Upper lobe of left lung (tissue), 6 donors: ENCODE results near the gene ZBTB46. TPM values are rescaled to one million over a fixed set of nuclear protein-coding genes. Genes with fewer than 3 reads are reported as not detected.
"Not testable (repeated sequence)": the region's sequence is repeated elsewhere in the genome, so short reads cannot be mapped to it uniquely, and the experiment has no call there.

ENCODE experiments used
- ATAC-seq, 2 donors: fragments of 200-7000 bp; cut with Tn5 transposase; one replicate each; pipeline ENCODE4 v1.9.1; 2022; ENCODE audit warnings: mild to moderate bottlenecking in 2 of 2, moderate library complexity in 2 of 2; ENCODE audit not compliant: low FRiP score in 2 of 2
- DNase-seq, 2 donors: peaks; one replicate each; pipeline ENCODE4 v3.0.0-alpha.2; 2019 to 2020
- H3K27ac ChIP-seq, 4 donors: fragments of 200-600 bp; sonication (generic); one replicate each; pipeline ENCODE4 v1.5.1; 2016 to 2019
- H3K27me3 ChIP-seq, 4 donors: fragments of 200-600 bp; sonication (generic); one replicate each; pipeline ENCODE4 v1.5.1; 2017 to 2019
- H3K36me3 ChIP-seq, 4 donors: fragments of 200-600 bp; sonication (generic); one replicate each; pipeline ENCODE4 v1.5.1; 2016 to 2019
- H3K4me1 ChIP-seq, 4 donors: fragments of 200-600 bp; sonication (generic); one replicate each; pipeline ENCODE4 v1.5.1; 2018 to 2019
- H3K4me3 ChIP-seq, 4 donors: fragments of 200-600 bp; sonication (generic); one replicate each; pipeline ENCODE4 v1.5.1; 2017 to 2019; ENCODE audit warnings: mild to moderate bottlenecking in 2 of 4, moderate library complexity in 1 of 4
- H3K9me3 ChIP-seq, 4 donors: fragments of 200-600 bp; sonication (generic); one replicate each; pipeline ENCODE4 v1.5.1; 2018 to 2019
- EP300 ChIP-seq, 4 donors: sonication (generic); formaldehyde crosslinking; IDR thresholded peaks; one replicate each; pipeline ENCODE4 v1.5.1; 2017; ENCODE audit warnings: antibody characterized with exemption in 4 of 4, control low read depth in 2 of 4
- POLR2A ChIP-seq, 4 donors: fragments of 450-650 bp; IDR thresholded peaks; one replicate each; pipeline ENCODE4 v1.5.1; 2016 to 2017; ENCODE audit warnings: antibody characterized with exemption in 4 of 4, mild to moderate bottlenecking in 2 of 4
- POLR2AphosphoS5 ChIP-seq, 2 donors: sonication (generic); formaldehyde crosslinking; IDR thresholded peaks; one replicate each; pipeline ENCODE4 v1.5.1; 2017; ENCODE audit warnings: antibody characterized with exemption in 2 of 2
- WGBS, 2 donors: methylation state at CpG; one replicate each; pipeline ENCODE4 v1.1.5; 2017 to 2018; 5-methylcytosine and 5-hydroxymethylcytosine counted together
- total RNA-seq, 6 donors: library from RNA; depleted of rRNA in 4 of 6; stranded (reverse); fragments of >200 nt in 4 of 6; gene quantifications; one replicate each; pipeline versions ENCODE4 v1.1.0 to v1.2.1, GENCODE V29; 2016 to 2021
- TF ChIP-seq, protein P1 (sequence below), 6 experiments: fragments of 450-650 bp in 4 of 6; fragments of 200-600 bp in 2 of 6; sonication (generic) in 2 of 6; IDR thresholded peaks; one replicate each; pipeline ENCODE4 v1.5.1; 2016 to 2019; ENCODE audit warnings: antibody characterized with exemption in 6 of 6
- donor health status: DM: no; HTN: no; CAD: no; lungs with moderate emphysema.
- donor health status: DM: no; HTN: yes; CAD: no; lungs with severe emphysema.

ZBTB46 gene
- total RNA-seq, 6 donors from 2014 or later: 7.6 to 25.3 (median 11.6) TPM

DNA sequence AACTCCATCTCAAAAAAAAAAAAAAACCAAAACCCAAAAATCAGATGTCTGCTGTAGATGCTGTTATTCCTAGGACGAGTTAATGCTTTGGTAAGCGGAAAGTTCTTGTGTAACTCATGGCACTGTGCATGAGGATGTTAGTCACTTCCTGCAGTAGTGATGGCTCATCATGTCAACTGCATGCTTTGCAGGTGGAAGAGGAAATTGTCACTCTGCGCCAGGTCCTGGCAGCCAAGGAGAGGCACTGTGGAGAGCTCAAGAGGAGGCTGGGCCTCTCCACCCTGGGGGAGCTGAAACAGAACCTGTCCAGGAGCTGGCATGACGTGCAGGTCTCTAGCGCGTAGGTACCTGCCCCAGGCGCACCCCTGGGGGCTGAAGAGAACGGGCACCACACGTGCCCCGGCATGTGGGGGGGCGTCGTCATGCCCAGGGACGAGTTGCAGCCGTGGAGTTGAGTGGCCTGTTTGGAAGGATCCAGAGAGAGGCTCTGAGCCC is 42.5 kb upstream of the ZBTB46 start:
- TF ChIP-seq EP300 (IDR thresholded peaks at IDR 0.05) (peak in 3 of 4 donors; percentile 32 to 97 (median 75)), POLR2AphosphoS5 (IDR thresholded peaks at IDR 0.05) (peak; percentile 88 to 96), POLR2A (IDR thresholded peaks at IDR 0.05) (peak in 1 of 4 donors; percentile 56)
- TF ChIP-seq, protein P1, sequence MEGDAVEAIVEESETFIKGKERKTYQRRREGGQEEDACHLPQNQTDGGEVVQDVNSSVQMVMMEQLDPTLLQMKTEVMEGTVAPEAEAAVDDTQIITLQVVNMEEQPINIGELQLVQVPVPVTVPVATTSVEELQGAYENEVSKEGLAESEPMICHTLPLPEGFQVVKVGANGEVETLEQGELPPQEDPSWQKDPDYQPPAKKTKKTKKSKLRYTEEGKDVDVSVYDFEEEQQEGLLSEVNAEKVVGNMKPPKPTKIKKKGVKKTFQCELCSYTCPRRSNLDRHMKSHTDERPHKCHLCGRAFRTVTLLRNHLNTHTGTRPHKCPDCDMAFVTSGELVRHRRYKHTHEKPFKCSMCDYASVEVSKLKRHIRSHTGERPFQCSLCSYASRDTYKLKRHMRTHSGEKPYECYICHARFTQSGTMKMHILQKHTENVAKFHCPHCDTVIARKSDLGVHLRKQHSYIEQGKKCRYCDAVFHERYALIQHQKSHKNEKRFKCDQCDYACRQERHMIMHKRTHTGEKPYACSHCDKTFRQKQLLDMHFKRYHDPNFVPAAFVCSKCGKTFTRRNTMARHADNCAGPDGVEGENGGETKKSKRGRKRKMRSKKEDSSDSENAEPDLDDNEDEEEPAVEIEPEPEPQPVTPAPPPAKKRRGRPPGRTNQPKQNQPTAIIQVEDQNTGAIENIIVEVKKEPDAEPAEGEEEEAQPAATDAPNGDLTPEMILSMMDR (IDR thresholded peaks at IDR 0.05): no peak
- Histone ChIP-seq H3K4me1 (peaks cover 0 to 12% (median 8%) of the 10 kb centered on the region in 4 donors), H3K27ac (peak overlapping the region; percentile 77 to 86 (median 82)), H3K4me3 (peak overlapping the region in 1 of 4 donors; percentile 19), H3K9me3 (no peaks in the 10 kb centered on the region), H3K27me3 (no peaks in the 10 kb centered on the region), H3K36me3 (peaks cover 28 to 95% (median 83%) of the 10 kb centered on the region in 4 donors)
- peak; percentile 77 to 79 for DNase-seq
- WGBS, 2 donors: 63 to 69% methylated on average over 7 to 14 of the region's 14 CpGs
- ATAC-seq: peak; percentile 75 to 90

DNA sequence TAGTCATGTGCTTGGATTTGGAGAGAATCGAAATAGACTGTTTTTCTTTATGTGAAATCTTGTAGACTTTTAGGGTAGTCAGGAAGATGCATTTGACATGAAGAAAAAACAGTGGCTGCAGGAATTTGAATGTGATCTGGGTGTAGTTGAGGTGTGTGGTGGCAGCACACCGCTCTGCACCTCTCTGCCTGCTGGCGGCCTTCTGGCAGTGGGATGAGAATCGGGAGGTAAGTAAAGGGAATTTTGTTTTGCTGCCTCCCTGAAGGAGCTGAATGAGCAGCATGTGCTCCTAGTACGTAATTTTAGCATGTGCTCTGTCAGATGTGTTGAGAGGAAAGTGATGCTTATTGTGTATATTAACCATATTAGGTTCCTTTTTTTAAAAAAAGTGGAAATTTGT is 37.2 kb upstream of the ZBTB46 start:
- TF ChIP-seq, protein P1 (IDR thresholded peaks at IDR 0.05): no peak
- TF ChIP-seq POLR2AphosphoS5 (IDR thresholded peaks at IDR 0.05): no peak
- TF ChIP-seq EP300 (IDR thresholded peaks at IDR 0.05): no peak
- TF ChIP-seq POLR2A (IDR thresholded peaks at IDR 0.05): no peak
- Histone ChIP-seq H3K4me1 (peaks cover 27 to 34% (median 32%) of the 10 kb centered on the region in 4 donors), H3K27ac (no peak overlapping the region), H3K9me3 (no peaks in the 10 kb centered on the region), H3K27me3 (no peaks in the 10 kb centered on the region), H3K4me3 (no peak overlapping the region), H3K36me3 (peaks cover 14 to 49% (median 36%) of the 10 kb centered on the region in 4 donors)
- ATAC-seq: no peak
- DNase-seq: no peak
- 94 to 95% methylated on average over 5 of the region's 5 CpGs for WGBS, 2 donors

DNA sequence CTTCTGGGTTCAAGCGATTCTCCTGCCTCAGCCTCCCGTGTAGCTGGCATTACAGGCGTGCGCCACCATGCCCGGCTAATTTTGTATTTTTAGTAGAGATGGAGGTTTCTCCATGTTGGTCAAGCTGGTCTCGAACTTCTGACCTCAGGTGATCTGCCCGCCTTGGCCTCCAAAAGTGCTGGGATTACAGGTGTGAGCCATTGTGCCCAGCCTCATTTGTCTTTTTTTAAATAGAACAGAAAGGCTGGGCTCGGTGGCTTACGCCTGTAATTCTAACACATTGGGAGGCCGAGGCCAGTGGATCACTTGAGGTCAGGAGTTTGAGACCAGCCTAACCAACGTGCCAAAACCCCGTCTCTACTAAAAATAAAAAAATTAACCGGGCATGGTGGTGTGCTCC is 36.0 kb upstream of the ZBTB46 start:
- ATAC-seq, H3K9me3 ChIP-seq, H3K4me3 ChIP-seq, DNase-seq, H3K27me3 ChIP-seq, H3K27ac ChIP-seq: not testable (repeated sequence)
- 93 to 95% methylated on average over 13 of the region's 13 CpGs for WGBS, 2 donors
- peaks cover 28 to 44% (median 31%) of the 10 kb centered on the region in 4 donors for H3K4me1 ChIP-seq
- H3K36me3 ChIP-seq: peaks cover 14 to 44% (median 32%) of the 10 kb centered on the region in 4 donors

DNA sequence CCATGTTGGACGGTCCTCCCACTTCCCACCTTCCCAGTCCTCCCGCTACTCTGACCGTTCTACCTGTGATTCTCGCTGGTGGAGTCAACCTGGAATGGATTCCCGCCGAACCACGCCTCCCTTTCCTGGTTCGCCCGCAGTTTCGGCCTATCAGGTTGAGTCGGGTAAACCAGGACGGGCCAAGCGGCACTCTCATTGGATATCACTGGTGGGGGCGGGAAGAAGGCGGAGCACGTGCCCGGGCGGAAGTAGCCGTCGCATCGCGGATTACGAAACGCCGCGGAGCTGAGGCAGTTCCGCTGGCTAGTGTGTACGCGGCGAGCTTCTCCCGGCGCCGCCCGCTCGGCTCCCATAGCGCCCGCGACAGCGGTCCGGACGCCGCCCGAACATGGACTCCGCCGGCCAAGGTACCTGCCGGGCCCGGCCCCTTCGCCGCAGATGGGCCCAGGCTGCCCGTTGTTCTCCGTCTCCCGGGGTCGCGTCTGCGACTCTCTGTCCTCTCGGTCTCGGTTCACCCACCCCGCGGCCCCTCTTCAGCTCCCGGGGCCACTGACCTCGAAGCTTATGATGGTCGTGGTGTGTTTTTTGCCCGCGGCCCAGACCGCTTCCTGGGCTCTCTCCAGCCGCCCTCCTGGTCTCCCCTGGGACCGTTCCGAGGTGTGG is 34.0 kb upstream of the ZBTB46 start, which contains the start of gene TPD52L2:
TSS of gene TPD52L2 (plus strand) at position 293 of the 663 bp plus-strand sequence. CDS start at position 389, 96 bp downstream.
- peaks cover 28 to 56% (median 32%) of the 10 kb centered on the region in 4 donors for H3K4me1 ChIP-seq
- H3K27me3 ChIP-seq: no peaks in the 10 kb centered on the region
- 1 to 2% methylated on average over 39 to 45 of the region's 68 CpGs for WGBS, 2 donors
- H3K9me3 ChIP-seq: no peaks in the 10 kb centered on the region
- peak within 1 kb of the TSS; percentile 93 to 99 (median 97) for H3K27ac ChIP-seq
- peaks cover 10 to 36% (median 29%) of the 10 kb centered on the region in 4 donors for H3K36me3 ChIP-seq
- DNase-seq: peak; percentile 97 to 99
- H3K4me3 ChIP-seq: peak within 1 kb of the TSS; percentile 79 to 92 (median 84)
- TF ChIP-seq, protein P1 (IDR thresholded peaks at IDR 0.05): peak in 1 of 6 experiments; percentile 9
- peak in 1 of 4 donors; percentile 14 for TF ChIP-seq EP300 (IDR thresholded peaks at IDR 0.05)
- peak in 3 of 4 donors; percentile 86 to 95 (median 87) for TF ChIP-seq POLR2A (IDR thresholded peaks at IDR 0.05)
- peak; percentile 95 to 97 for TF ChIP-seq POLR2AphosphoS5 (IDR thresholded peaks at IDR 0.05)
- ATAC-seq: peak; percentile 95 to 97

DNA sequence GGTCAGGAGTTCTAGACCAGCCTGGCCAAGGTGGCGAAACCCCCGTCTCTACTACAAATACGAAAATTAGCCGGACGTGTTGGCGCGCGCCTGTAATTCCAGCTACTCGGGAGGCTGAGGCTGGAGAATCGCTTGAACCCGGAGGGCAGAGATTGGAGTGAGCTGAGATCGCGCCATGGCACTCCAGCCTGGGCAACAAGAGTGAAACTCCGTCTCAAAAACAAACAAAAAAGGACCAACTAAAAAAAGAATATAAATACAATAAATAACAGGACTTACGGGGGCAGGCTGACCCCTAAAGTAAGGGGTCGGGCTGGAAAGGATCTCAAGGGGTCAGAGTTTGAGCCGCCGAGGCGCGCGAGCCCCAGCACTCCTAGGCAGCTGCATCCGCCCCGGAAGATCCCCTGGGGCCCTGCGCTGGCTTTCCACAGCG is 33.5 kb upstream of the ZBTB46 start:
- Histone ChIP-seq H3K9me3 (no peaks in the 10 kb centered on the region), H3K36me3 (peaks cover 6 to 31% (median 23%) of the 10 kb centered on the region in 4 donors), H3K27ac (peak overlapping the region; percentile 93 to 99 (median 97)), H3K27me3 (no peaks in the 10 kb centered on the region), H3K4me1 (peaks cover 30 to 57% (median 32%) of the 10 kb centered on the region in 4 donors), H3K4me3 (peak overlapping the region; percentile 79 to 88 (median 80))
- ATAC-seq (no peak), DNase-seq (peak in 1 of 2 donors; percentile 89)
- TF ChIP-seq, protein P1 (IDR thresholded peaks at IDR 0.05): no peak
- peak in 1 of 4 donors; percentile 27 for TF ChIP-seq POLR2A (IDR thresholded peaks at IDR 0.05)
- WGBS, 2 donors: 0 to 1% methylated on average over 23 to 25 of the region's 25 CpGs
